ENCODE results near the gene SDC4. TPM values are rescaled to one million over a fixed set of nuclear protein-coding genes. Genes with fewer than 3 reads are reported as not detected.

SDC4 gene
- total and polyA plus RNA-seq, 9 of the 15 experiments (the other 6 are each of a cell fraction or from before 2014, with no cell fraction given): 2.1 to 10.7 (median 6.3) TPM

GRCh38 chr20:45290677-45291355, 57.4 kb downstream of the SDC4 start (continued):
- TF ChIP-seq PRPF4 (IDR thresholded peaks at IDR 0.05; ENCODE audit: insufficient read depth, low read depth, low read length, poor library complexity, severe bottlenecking) (no peak), BRD9 (IDR thresholded peaks at IDR 0.05; ENCODE audit: low read depth, partially characterized antibody) (no peak), CCNT2 (IDR thresholded peaks at IDR 0.05; ENCODE audit: borderline replicate concordance, extremely low read depth, insufficient read length, low read depth, low read length) (no peak), ZBTB49 (CRISPR knock-in tag; IDR thresholded peaks at IDR 0.05; ENCODE audit: borderline replicate concordance) (no peak), ETV5 (CRISPR knock-in tag; IDR thresholded peaks at IDR 0.05; ENCODE audit: low read depth) (no peak), SP2 (IDR thresholded peaks at IDR 0.05; ENCODE audit: extremely low read depth, low read depth, low read length, poor library complexity, severe bottlenecking) (no peak), BRF2 (IDR thresholded peaks at IDR 0.05; ENCODE audit: borderline replicate concordance, insufficient read depth, insufficient read length) (no peak), SAP30 (IDR thresholded peaks at IDR 0.05; ENCODE audit: borderline replicate concordance, insufficient read depth, low read depth, low read length, poor library complexity, severe bottlenecking) (no peak), EWSR1 (IDR thresholded peaks at IDR 0.05; ENCODE audit: borderline replicate concordance, low read depth, partially characterized antibody) (no peak), TCFL5 (CRISPR knock-in tag; conservative IDR thresholded peaks at IDR 0.05) (no peak), SMC3 (conservative IDR thresholded peaks at IDR 0.05; ENCODE audit: insufficient read depth, low read depth, low read length) (peak; percentile 54), RB1 (IDR thresholded peaks at IDR 0.05; ENCODE audit: low read depth) (no peak), KDM5B (IDR thresholded peaks at IDR 0.05; ENCODE audit: insufficient replicate concordance, low read depth, low read length) (no peak), PTBP1 (IDR thresholded peaks at IDR 0.05; ENCODE audit: low read depth, low read length) (no peak)
- TF ChIP-seq, protein P1, sequence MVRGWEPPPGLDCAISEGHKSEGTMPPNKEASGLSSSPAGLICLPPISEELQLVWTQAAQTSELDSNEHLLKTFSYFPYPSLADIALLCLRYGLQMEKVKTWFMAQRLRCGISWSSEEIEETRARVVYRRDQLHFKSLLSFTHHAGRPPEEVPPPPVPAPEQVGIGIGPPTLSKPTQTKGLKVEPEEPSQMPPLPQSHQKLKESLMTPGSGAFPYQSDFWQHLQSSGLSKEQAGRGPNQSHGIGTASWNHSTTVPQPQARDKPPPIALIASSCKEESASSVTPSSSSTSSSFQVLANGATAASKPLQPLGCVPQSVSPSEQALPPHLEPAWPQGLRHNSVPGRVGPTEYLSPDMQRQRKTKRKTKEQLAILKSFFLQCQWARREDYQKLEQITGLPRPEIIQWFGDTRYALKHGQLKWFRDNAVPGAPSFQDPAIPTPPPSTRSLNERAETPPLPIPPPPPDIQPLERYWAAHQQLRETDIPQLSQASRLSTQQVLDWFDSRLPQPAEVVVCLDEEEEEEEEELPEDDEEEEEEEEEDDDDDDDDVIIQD (CRISPR knock-in tag; IDR thresholded peaks at IDR 0.05): no peak
- TF ChIP-seq, protein P2, sequence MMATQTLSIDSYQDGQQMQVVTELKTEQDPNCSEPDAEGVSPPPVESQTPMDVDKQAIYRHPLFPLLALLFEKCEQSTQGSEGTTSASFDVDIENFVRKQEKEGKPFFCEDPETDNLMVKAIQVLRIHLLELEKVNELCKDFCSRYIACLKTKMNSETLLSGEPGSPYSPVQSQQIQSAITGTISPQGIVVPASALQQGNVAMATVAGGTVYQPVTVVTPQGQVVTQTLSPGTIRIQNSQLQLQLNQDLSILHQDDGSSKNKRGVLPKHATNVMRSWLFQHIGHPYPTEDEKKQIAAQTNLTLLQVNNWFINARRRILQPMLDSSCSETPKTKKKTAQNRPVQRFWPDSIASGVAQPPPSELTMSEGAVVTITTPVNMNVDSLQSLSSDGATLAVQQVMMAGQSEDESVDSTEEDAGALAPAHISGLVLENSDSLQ (IDR thresholded peaks at IDR 0.05): no peak
- TF ChIP-seq, protein P3, sequence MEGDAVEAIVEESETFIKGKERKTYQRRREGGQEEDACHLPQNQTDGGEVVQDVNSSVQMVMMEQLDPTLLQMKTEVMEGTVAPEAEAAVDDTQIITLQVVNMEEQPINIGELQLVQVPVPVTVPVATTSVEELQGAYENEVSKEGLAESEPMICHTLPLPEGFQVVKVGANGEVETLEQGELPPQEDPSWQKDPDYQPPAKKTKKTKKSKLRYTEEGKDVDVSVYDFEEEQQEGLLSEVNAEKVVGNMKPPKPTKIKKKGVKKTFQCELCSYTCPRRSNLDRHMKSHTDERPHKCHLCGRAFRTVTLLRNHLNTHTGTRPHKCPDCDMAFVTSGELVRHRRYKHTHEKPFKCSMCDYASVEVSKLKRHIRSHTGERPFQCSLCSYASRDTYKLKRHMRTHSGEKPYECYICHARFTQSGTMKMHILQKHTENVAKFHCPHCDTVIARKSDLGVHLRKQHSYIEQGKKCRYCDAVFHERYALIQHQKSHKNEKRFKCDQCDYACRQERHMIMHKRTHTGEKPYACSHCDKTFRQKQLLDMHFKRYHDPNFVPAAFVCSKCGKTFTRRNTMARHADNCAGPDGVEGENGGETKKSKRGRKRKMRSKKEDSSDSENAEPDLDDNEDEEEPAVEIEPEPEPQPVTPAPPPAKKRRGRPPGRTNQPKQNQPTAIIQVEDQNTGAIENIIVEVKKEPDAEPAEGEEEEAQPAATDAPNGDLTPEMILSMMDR (IDR thresholded peaks at IDR 0.05 in 2 of 3, conservative IDR thresholded peaks at IDR 0.05 in 1 of 3; ENCODE audit: insufficient read depth in 2 of 3, low read depth in 1 of 3, low read length in 3 of 3): peak; percentile 90 to 93 (median 92)

All from K562 (cell line).